Endothelial cell of umbilical vein (primary cell): ENCODE data around the gene PKNOX2. TPM values are rescaled to one million over a fixed set of nuclear protein-coding genes. Genes with fewer than 3 reads are reported as not detected.

Experiments
- BruUV-seq: library from RNA; stranded (reverse); fragments of 400-500 nt; replicated peaks from 2 replicates; lab custom pipeline; 2021; lab: Mats Ljungman, UMichigan
- CTCF ChIA-PET: fragments of 300-600, 350-600 bp; sonication (Branson Sonifier 250); formaldehyde crosslinking; loops from one replicate; lab custom pipeline; 2021; ENCODE audit warnings: antibody characterized with exemption, inconsistent platforms; lab: Charles Lee
- POLR2A ChIA-PET: fragments of 300-600, 350-600 bp; sonication (Branson Sonifier 250); formaldehyde crosslinking; loops from one replicate; lab custom pipeline; 2021; ENCODE audit warnings: antibody characterized with exemption, inconsistent platforms; lab: Charles Lee
- DNase-seq: peaks from one replicate; pipeline ENCODE4 v3.0.0-alpha.2; 2011; ENCODE audit warnings: low read depth, low spot score
- FAIRE-seq: peaks from 2 replicates; lab custom pipeline; 2011; peaks lifted over from hg19 to GRCh38; lab: Jason Lieb, UNC
- H2AFZ ChIP-seq: 2 replicates; pipeline ENCODE4 v1.6.0; 2012; ENCODE audit warnings: low read depth, low read length, control low read depth, inconsistent platforms
- H3K27ac ChIP-seq: 2 replicates; pipeline ENCODE4 v1.5.1; 2011; ENCODE audit warnings: low read depth, mild to moderate bottlenecking, control low read depth, low read length, moderate library complexity; ENCODE audit not compliant: insufficient read depth
- H3K27me3 ChIP-seq, 2 experiments: 2 replicates each; pipeline versions ENCODE4 v1.6.0 to v1.6.1; 2011; ENCODE audit warnings: low read length in 2 of 2, mixed read lengths in 1 of 2; ENCODE audit not compliant: control insufficient read depth in 2 of 2, insufficient read depth in 2 of 2
- H3K36me3 ChIP-seq, 2 experiments: 2 replicates in 1 of 2; 3 replicates in 1 of 2; pipeline ENCODE4 v1.5.1; 2011; ENCODE audit warnings: low read length in 2 of 2, mild to moderate bottlenecking in 1 of 2, moderate library complexity in 1 of 2; ENCODE audit not compliant: control insufficient read depth in 2 of 2, insufficient read depth in 2 of 2; ENCODE audit errors: extremely low read depth in 1 of 2
- H3K4me1 ChIP-seq: 3 replicates; pipeline ENCODE4 v1.5.1; 2011; ENCODE audit warnings: mild to moderate bottlenecking, low read length; ENCODE audit not compliant: control insufficient read depth, insufficient read depth; ENCODE audit errors: extremely low read depth
- H3K4me2 ChIP-seq: 2 replicates; pipeline ENCODE4 v1.6.1; 2011; ENCODE audit warnings: low read length, control low read depth, mixed read lengths; ENCODE audit not compliant: insufficient read depth
- H3K4me3 ChIP-seq, 3 experiments: fragments of 200-600 bp in 1 of 3; sonication (generic), shearing (Covaris generic) in 1 of 3; replicated peaks in 1 of 3; 2 replicates each; pipeline ENCODE4 v1.5.1; 2011 to 2016; ENCODE audit warnings: control low read depth in 3 of 3, low read length in 3 of 3, mild to moderate bottlenecking in 2 of 3, inconsistent platforms in 1 of 3, low read depth in 1 of 3, moderate library complexity in 1 of 3; ENCODE audit not compliant: insufficient read depth in 1 of 3
- H3K79me2 ChIP-seq: 2 replicates; pipeline ENCODE4 v1.6.0; 2012; ENCODE audit warnings: low read length, inconsistent platforms; ENCODE audit not compliant: control insufficient read depth, insufficient read depth
- H3K9ac ChIP-seq: replicated peaks from 2 replicates; pipeline ENCODE3; 2011; ENCODE audit warnings: low read length, control low read depth; ENCODE audit not compliant: insufficient read depth; ENCODE audit errors: extremely low read depth
- H3K9me1 ChIP-seq: replicated peaks from 3 replicates; pipeline ENCODE4 v1.6.0; 2011; ENCODE audit warnings: mild to moderate bottlenecking, low read length; ENCODE audit not compliant: control insufficient read depth, insufficient read depth; ENCODE audit errors: extremely low read depth
- H3K9me3 ChIP-seq: replicated peaks from 2 replicates; pipeline ENCODE4 v1.5.1; 2012; ENCODE audit warnings: low read length, inconsistent platforms; ENCODE audit not compliant: control insufficient read depth, insufficient read depth
- H4K20me1 ChIP-seq: replicated peaks from 2 replicates; pipeline ENCODE3; 2011; ENCODE audit warnings: mild to moderate bottlenecking, low read length; ENCODE audit not compliant: control insufficient read depth, insufficient read depth; ENCODE audit errors: extremely low read depth
- CTCF ChIP-seq, 2 donors: IDR thresholded peaks; 1 replicate in 1 of 2; 2 replicates in 1 of 2; pipeline ENCODE4 v1.5.1; 2011; ENCODE audit warnings: low read length in 2 of 2, mild to moderate bottlenecking in 2 of 2, moderate library complexity in 2 of 2, control low read depth in 1 of 2, inconsistent platforms in 1 of 2, low read depth in 1 of 2; ENCODE audit not compliant: insufficient read depth in 1 of 2; ENCODE audit errors: extremely low read depth in 1 of 2
- EZH2 ChIP-seq: IDR thresholded peaks from 2 replicates; pipeline ENCODE4 v1.6.1; 2012; ENCODE audit warnings: borderline replicate concordance, low read depth, mild to moderate bottlenecking, moderate library complexity, low read length, inconsistent platforms; ENCODE audit not compliant: severe bottlenecking
- FOS ChIP-seq: IDR thresholded peaks from 2 replicates; pipeline ENCODE4 v1.6.1; 2011; ENCODE audit warnings: mild to moderate bottlenecking, low read length, moderate library complexity, borderline replicate concordance; ENCODE audit not compliant: insufficient read depth
- GATA2 ChIP-seq: IDR thresholded peaks from 2 replicates; pipeline ENCODE4 v1.7.0; 2011; ENCODE audit warnings: low read depth, mild to moderate bottlenecking, moderate library complexity, mixed read lengths, low read length; ENCODE audit not compliant: insufficient read length, insufficient read depth
- JUN ChIP-seq: IDR thresholded peaks from 2 replicates; pipeline ENCODE4 v1.6.1; 2011; ENCODE audit warnings: borderline replicate concordance, low read depth; ENCODE audit not compliant: insufficient read length, insufficient read depth
- MYC ChIP-seq: IDR thresholded peaks from one replicate; pipeline ENCODE4 v1.6.1; 2011; ENCODE audit warnings: mild to moderate bottlenecking, low read depth, low read length
- POLR2A ChIP-seq: IDR thresholded peaks from 2 replicates; pipeline ENCODE4 v1.6.1; 2012; ENCODE audit warnings: low read depth, mild to moderate bottlenecking, control low read depth, low read length
- POLR2AphosphoS5 ChIP-seq: IDR thresholded peaks from 2 replicates; pipeline ENCODE4 v1.6.1; 2012; ENCODE audit warnings: low read depth, mild to moderate bottlenecking, control low read depth, low read length, moderate library complexity; ENCODE audit not compliant: insufficient read depth
- dilution Hi-C: fragments of 300-500 bp; cut with MboI; formaldehyde crosslinking; loops from one replicate; pipeline ENCODE4 v1.15.0; 2019; ENCODE audit warnings: low sequenced_read_pairs; ENCODE audit not compliant: extremely low pct_ligation_motif_present
- intact Hi-C: fragments of 100-400 bp; cut with micrococcal nuclease; formaldehyde crosslinking; loops from one replicate; pipeline ENCODE4 v1.10.0; 2022
- polyA plus RNA-seq, 4 experiments: library from polyadenylated mRNA; depleted of rRNA in 3 of 4; stranded (reverse) in 3 of 4; unstranded in 1 of 4; fragments of >200 nt; gene quantifications; 2 replicates each; pipeline versions ENCODE4 v1.2.1 to v1.2.3, GENCODE V29; 2011 to 2012; ENCODE audit warnings: missing spikeins in 1 of 4
- total RNA-seq: library from RNA; stranded (reverse); gene quantifications from 2 replicates; pipeline ENCODE4 v1.2.3, GENCODE V29; 2021
- TF ChIP-seq, protein P1 (sequence below): IDR thresholded peaks from 2 replicates; pipeline ENCODE4 v1.6.1; 2011; ENCODE audit not compliant: insufficient read depth, insufficient read length

The PKNOX2 gene
- total and polyA plus RNA-seq, 2 donors (not counting 3 experiments of a cell fraction or from before 2014, with no cell fraction given) = 0.11 to 0.91 TPM

DNA sequence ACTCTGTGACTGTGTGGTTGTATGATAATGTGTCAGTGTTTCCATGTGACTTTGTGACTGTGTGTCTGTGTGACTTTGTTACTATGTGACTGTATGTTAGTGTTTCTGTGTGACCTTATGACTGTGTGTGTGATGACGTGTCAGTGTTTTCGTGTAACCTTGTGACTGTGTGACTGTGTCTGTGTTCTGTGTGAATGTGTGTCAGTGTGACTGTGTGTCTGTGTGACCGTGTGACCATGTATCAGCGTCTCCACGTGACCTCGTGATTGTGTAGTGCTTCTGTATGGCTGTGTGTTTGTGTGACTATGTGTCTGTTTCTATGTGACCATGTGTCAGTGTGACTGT, 9.5 kb upstream of the PKNOX2 start:
- Histone ChIP-seq H3K79me2 (no peaks in the 10 kb centered on the region), H3K4me1 (no peaks in the 10 kb centered on the region), H3K9ac (no peak overlapping the region), H4K20me1 (no peaks in the 10 kb centered on the region), H3K4me2 (no peak overlapping the region), H2AFZ (no peak overlapping the region), H3K27ac (no peak overlapping the region), H3K9me3 (no peaks in the 10 kb centered on the region), H3K27me3 (peaks cover 0 to 9% of the 10 kb centered on the region in 2 experiments), H3K9me1 (no peaks in the 10 kb centered on the region), H3K36me3 (no peaks in the 10 kb centered on the region), H3K4me3 (no peak overlapping the region)
- no peak for DNase-seq
- POLR2A ChIA-PET = no interaction called here
- intact Hi-C loops (no loop called here), dilution Hi-C loops (no loop called here)
- CTCF ChIA-PET = no interaction called here
- no TSS peak for BruUV-seq
- TF ChIP-seq POLR2AphosphoS5 (no peak), GATA2 (no peak), JUN (no peak), FOS (no peak), EZH2 (no peak), POLR2A (no peak), CTCF (IDR thresholded peaks at IDR 0.05; ENCODE audit: extremely low read depth in 1 of 2, insufficient read depth in 1 of 2, low read depth in 1 of 2, low read length in 2 of 2) (no peak), MYC (no peak)
- TF ChIP-seq, protein P1, sequence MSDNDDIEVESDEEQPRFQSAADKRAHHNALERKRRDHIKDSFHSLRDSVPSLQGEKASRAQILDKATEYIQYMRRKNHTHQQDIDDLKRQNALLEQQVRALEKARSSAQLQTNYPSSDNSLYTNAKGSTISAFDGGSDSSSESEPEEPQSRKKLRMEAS = no peak
- FAIRE-seq = no peak
